Measurements from ENCODE around the gene MRPS24.
"Not testable (repeated sequence)": the region's sequence is repeated elsewhere in the genome, so short reads cannot be mapped to it uniquely, and the experiment has no call there.

MRPS24 gene

DNA sequence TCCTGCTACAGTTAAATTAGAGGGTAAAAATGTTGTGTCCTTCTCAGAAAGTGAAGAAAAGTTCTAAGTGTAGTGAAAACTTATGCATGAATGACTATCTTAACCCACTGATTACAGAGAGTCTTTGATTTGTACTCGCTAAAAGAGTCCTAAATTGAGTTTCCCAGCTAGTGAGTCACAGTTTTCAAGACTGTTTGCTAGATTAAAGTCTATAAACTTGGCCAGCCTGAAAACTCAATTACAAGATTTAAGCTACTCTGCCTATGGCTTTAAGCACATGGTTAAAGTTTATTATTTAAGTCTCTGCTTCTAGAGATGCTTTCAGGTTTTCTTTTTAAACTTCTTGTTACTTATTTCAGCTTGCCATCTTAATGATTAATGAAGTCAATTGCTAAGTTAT is 44.4 kb downstream of the MRPS24 start:
- Histone ChIP-seq H4K5ac (ENCODE audit: low read length) (no peak overlapping the region), H3K9ac (ENCODE audit: low read length) (no peak overlapping the region), H3K36me3 (ENCODE audit: control insufficient read depth, insufficient read depth, low read length) (no peaks in the 10 kb centered on the region), H3K4me3 (ENCODE audit: low read length) (no peak overlapping the region), H2BK15ac (replicated peaks; ENCODE audit: low read depth) (no peak overlapping the region), H3K18ac (ENCODE audit: low read length) (no peak overlapping the region), H3K4ac (ENCODE audit: low read depth, low read length) (no peak overlapping the region), H3K4me1 (ENCODE audit: control insufficient read depth, low read depth, low read length) (no peaks in the 10 kb centered on the region), H2BK5ac (ENCODE audit: low read length) (no peak overlapping the region), H3K27ac (ENCODE audit: low read depth, low read length) (no peak overlapping the region), H3K23ac (ENCODE audit: low read length) (no peak overlapping the region), H3K79me2 (ENCODE audit: control insufficient read depth, insufficient read depth, low read length) (no peaks in the 10 kb centered on the region), H3K79me1 (ENCODE audit: low read length) (no peaks in the 10 kb centered on the region), H4K8ac (ENCODE audit: low read depth, low read length) (no peak overlapping the region), H2BK120ac (ENCODE audit: low read depth, low read length) (no peak overlapping the region), H3K27me3 (ENCODE audit: insufficient read depth, low read length, poor library complexity) (no peaks in the 10 kb centered on the region), H3K4me2 (ENCODE audit: low read length) (no peak overlapping the region), H3K56ac (ENCODE audit: low read length) (no peak overlapping the region), H2AK5ac (ENCODE audit: low read length) (no peak overlapping the region)
- DNase-seq = no peak
- no CpG with 5 or more reads among the region's 1 CpG for WGBS (ENCODE audit: extremely low coverage, insufficient coverage, low lambda C conversion rate)

DNA sequence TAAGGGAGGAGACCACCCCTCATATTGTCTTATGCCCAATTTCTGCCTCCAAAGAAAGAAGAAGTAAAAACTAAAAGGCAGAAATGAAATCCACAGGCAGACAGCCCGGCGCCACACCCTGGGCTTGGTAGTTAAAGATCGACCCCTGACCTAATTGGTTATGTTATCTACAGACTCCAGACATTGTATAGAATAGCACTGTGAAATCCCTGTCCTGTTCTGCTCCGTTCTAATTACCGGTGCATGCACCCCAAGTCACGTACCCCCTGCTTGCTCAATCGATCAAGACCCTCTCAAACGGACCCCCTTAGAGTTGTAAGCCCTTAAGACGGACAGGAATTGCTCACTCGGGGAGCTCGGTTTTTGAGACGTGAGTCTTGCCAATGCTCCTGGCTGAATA is 44.8 kb downstream of the MRPS24 start:
- H3K27ac ChIP-seq (ENCODE audit: low read depth, low read length); H3K36me3 ChIP-seq (ENCODE audit: control insufficient read depth, insufficient read depth, low read length); DNase-seq; H3K4me1 ChIP-seq (ENCODE audit: control insufficient read depth, low read depth, low read length); H3K56ac ChIP-seq (ENCODE audit: low read length); H3K9ac ChIP-seq (ENCODE audit: low read length); H4K8ac ChIP-seq (ENCODE audit: low read depth, low read length); H4K5ac ChIP-seq (ENCODE audit: low read length); H3K27me3 ChIP-seq (ENCODE audit: insufficient read depth, low read length, poor library complexity); H3K79me2 ChIP-seq (ENCODE audit: control insufficient read depth, insufficient read depth, low read length); H3K79me1 ChIP-seq (ENCODE audit: low read length); H3K4me2 ChIP-seq (ENCODE audit: low read length); H2BK120ac ChIP-seq (ENCODE audit: low read depth, low read length); H3K18ac ChIP-seq (ENCODE audit: low read length); H2BK5ac ChIP-seq (ENCODE audit: low read length); H2BK15ac ChIP-seq (replicated peaks; ENCODE audit: low read depth); H3K4me3 ChIP-seq (ENCODE audit: low read length); H3K23ac ChIP-seq (ENCODE audit: low read length); H2AK5ac ChIP-seq (ENCODE audit: low read length); H3K4ac ChIP-seq (ENCODE audit: low read depth, low read length): not testable (repeated sequence)
- no CpG with 5 or more reads among the region's 12 CpGs for WGBS (ENCODE audit: extremely low coverage, insufficient coverage, low lambda C conversion rate)

DNA sequence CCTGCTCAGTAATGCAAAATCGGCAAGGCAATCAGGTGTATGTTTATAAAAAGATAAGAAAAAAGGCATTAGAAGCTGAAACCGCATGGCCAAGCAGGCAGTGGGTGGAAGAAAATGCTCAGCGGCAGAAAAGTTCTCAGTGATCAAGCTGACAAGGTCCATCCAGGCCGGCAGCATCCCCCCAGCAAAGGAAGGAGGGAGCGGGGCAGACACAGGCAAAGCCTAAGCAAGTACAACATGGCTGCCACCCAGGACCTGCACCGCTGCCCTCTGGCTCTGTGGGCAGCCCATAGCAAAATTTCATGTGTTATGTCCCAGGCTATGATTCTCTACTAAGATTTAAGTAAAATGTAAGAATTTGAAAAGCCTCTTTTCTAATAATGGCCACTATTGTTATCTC is 45.4 kb downstream of the MRPS24 start:
- Histone ChIP-seq H3K27ac (ENCODE audit: low read depth, low read length) (no peak overlapping the region), H3K4me2 (ENCODE audit: low read length) (no peak overlapping the region), H2BK15ac (replicated peaks; ENCODE audit: low read depth) (no peak overlapping the region), H3K4me3 (ENCODE audit: low read length) (no peak overlapping the region), H4K8ac (ENCODE audit: low read depth, low read length) (no peak overlapping the region), H3K79me2 (ENCODE audit: control insufficient read depth, insufficient read depth, low read length) (no peaks in the 10 kb centered on the region), H3K9ac (ENCODE audit: low read length) (no peak overlapping the region), H3K23ac (ENCODE audit: low read length) (no peak overlapping the region), H3K4me1 (ENCODE audit: control insufficient read depth, low read depth, low read length) (no peaks in the 10 kb centered on the region), H3K36me3 (ENCODE audit: control insufficient read depth, insufficient read depth, low read length) (no peaks in the 10 kb centered on the region), H3K4ac (ENCODE audit: low read depth, low read length) (no peak overlapping the region), H3K56ac (ENCODE audit: low read length) (no peak overlapping the region), H2BK120ac (ENCODE audit: low read depth, low read length) (no peak overlapping the region), H3K27me3 (ENCODE audit: insufficient read depth, low read length, poor library complexity) (no peaks in the 10 kb centered on the region), H4K5ac (ENCODE audit: low read length) (no peak overlapping the region), H2AK5ac (ENCODE audit: low read length) (no peak overlapping the region), H3K79me1 (ENCODE audit: low read length) (no peaks in the 10 kb centered on the region), H3K18ac (ENCODE audit: low read length) (no peak overlapping the region), H2BK5ac (ENCODE audit: low read length) (no peak overlapping the region)
- DNase-seq = no peak
- no CpG with 5 or more reads among the region's 6 CpGs for WGBS (ENCODE audit: extremely low coverage, insufficient coverage, low lambda C conversion rate)

GRCh38 chr7:43823425-43823824 is 45.9 kb downstream of the MRPS24 start:
- H2AK5ac ChIP-seq (ENCODE audit: low read length); H4K8ac ChIP-seq (ENCODE audit: low read depth, low read length); H3K18ac ChIP-seq (ENCODE audit: low read length); H3K79me2 ChIP-seq (ENCODE audit: control insufficient read depth, insufficient read depth, low read length); H3K23ac ChIP-seq (ENCODE audit: low read length); H3K56ac ChIP-seq (ENCODE audit: low read length); H2BK120ac ChIP-seq (ENCODE audit: low read depth, low read length); H3K4me2 ChIP-seq (ENCODE audit: low read length); H3K4me1 ChIP-seq (ENCODE audit: control insufficient read depth, low read depth, low read length); H3K27ac ChIP-seq (ENCODE audit: low read depth, low read length); DNase-seq; H3K79me1 ChIP-seq (ENCODE audit: low read length); H2BK5ac ChIP-seq (ENCODE audit: low read length); H3K9ac ChIP-seq (ENCODE audit: low read length); H3K36me3 ChIP-seq (ENCODE audit: control insufficient read depth, insufficient read depth, low read length); H2BK15ac ChIP-seq (replicated peaks; ENCODE audit: low read depth); H4K5ac ChIP-seq (ENCODE audit: low read length); H3K4ac ChIP-seq (ENCODE audit: low read depth, low read length); H3K4me3 ChIP-seq (ENCODE audit: low read length); H3K27me3 ChIP-seq (ENCODE audit: insufficient read depth, low read length, poor library complexity): not testable (repeated sequence)
- 80% methylated on average over 1 of the region's 7 CpGs for WGBS (ENCODE audit: extremely low coverage, insufficient coverage, low lambda C conversion rate)

Small RNAs within 50 kb of the gene (small RNA-seq; reads per million reads assigned to genes)
- gene MRPS24 (ENCODE audit: insufficient read depth) = 0.54 reads per million

Measured in mesendoderm (in vitro differentiated cells).